PFSK-1 (cell line): ENCODE data around the gene OR2AE1.

Source experiments
- FOXP2 ChIP-seq: optimal IDR thresholded peaks from 2 replicates; pipeline ENCODE3; 2011; ENCODE audit warnings: borderline replicate concordance, control low read depth, inconsistent platforms; ENCODE audit not compliant: insufficient read depth; ENCODE audit errors: extremely low read length, extremely low read depth
- POLR2AphosphoS5 ChIP-seq: IDR thresholded peaks from 2 replicates; pipeline ENCODE4 v1.6.1; 2012; ENCODE audit warnings: low read depth, mild to moderate bottlenecking, control low read depth, low read length, moderate library complexity
- REST ChIP-seq, 2 experiments: IDR thresholded peaks; 2 replicates each; pipeline versions ENCODE4 v1.6.1 to v1.8.0; 2011 to 2012; ENCODE audit warnings: low read depth in 2 of 2, low read length in 2 of 2, control low read depth in 1 of 2, inconsistent platforms in 1 of 2, mild to moderate bottlenecking in 1 of 2, moderate library complexity in 1 of 2; ENCODE audit not compliant: insufficient read depth in 1 of 2
- SIN3A ChIP-seq: IDR thresholded peaks from 2 replicates; pipeline ENCODE4 v1.6.1; 2012; ENCODE audit warnings: mild to moderate bottlenecking, low read length, moderate library complexity, borderline replicate concordance; ENCODE audit not compliant: insufficient read depth
- TAF1 ChIP-seq: IDR thresholded peaks from 2 replicates; pipeline ENCODE4 v1.6.1; 2012; ENCODE audit warnings: low read length, control low read depth, borderline replicate concordance; ENCODE audit not compliant: insufficient read depth

The OR2AE1 gene

GRCh38 chr7:99918959-99919813 lies 42.4 kb upstream of the OR2AE1 start, which contains the start of gene TRIM4:
TSS of gene TRIM4 (minus strand) at chr7:99919530. CDS start at chr7:99919401, 129 bp downstream.
- TF ChIP-seq SIN3A (no peak), TAF1 (peak; percentile 54; the same call in 1 of the 2 replicates), FOXP2 (peak; percentile 31), REST (IDR thresholded peaks at IDR 0.05; ENCODE audit: insufficient read depth in 1 of 2, low read depth in 2 of 2, low read length in 2 of 2) (no peak), POLR2AphosphoS5 (peak; percentile 80)

GRCh38 chr7:99910976-99911375 lies 34.1 kb upstream of the OR2AE1 start:
- TF ChIP-seq REST (IDR thresholded peaks at IDR 0.05; ENCODE audit: insufficient read depth in 1 of 2, low read depth in 2 of 2, low read length in 2 of 2) (no peak), TAF1 (no peak), SIN3A (no peak), POLR2AphosphoS5 (no peak), FOXP2 (no peak)

DNA sequence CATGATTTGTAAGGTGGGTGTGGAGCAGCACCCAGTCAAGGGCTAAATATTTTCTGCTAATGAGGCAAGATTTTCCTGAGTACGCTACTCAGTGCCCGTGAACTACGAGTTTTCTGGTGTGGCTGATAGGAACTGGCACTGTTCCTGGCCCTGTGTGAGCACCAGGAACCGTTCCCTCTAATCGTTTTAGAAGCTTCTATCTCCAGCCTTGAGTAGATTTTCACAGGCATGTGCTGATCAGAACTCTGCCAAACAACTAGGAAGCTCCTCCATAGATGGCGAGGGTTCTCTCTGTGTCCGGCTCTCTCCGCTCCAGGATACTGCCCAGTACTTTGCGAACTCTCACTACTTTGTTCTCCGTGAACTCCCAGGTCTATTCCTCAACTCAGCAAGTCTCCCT lies 24.7 kb upstream of the OR2AE1 start:
- TF ChIP-seq REST (IDR thresholded peaks at IDR 0.05; ENCODE audit: insufficient read depth in 1 of 2, low read depth in 2 of 2, low read length in 2 of 2), result no peak
- no peak for TF ChIP-seq POLR2AphosphoS5
- TF ChIP-seq SIN3A, result no peak
- TF ChIP-seq FOXP2, result no peak
- TF ChIP-seq TAF1, result no peak

DNA sequence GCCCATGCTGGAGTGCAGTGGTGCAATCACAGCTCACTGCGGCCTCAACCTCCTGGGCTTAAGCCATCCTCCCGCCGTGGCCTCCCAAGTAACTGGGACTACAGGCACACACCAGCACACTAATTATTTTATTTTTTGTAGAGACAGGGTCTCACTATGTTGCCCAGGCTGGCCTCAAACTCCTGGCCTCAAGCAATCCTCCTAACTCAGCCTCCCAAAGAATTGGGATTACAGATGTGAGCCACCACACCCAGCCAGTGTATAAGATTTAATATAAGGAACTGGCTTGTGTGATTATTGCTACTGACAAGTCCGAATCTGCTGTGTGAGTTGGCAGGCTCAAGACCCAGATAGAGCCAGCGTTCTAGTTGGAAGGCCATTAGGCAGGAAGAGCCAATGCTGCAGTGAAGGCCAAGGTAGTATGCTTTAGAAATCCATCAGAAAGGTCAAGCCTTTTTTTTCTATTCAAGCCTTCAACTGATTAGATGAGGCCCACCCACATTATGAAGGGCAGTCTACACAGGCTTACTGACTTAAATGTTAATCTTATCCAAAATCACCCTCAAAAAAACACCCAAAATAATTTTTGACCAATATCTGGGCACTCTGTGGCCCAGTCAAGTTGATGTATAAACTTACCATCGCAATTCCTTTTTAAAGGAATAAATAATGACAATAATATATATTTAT lies 23.1 kb upstream of the OR2AE1 start:
- TF ChIP-seq POLR2AphosphoS5, result no peak
- TF ChIP-seq SIN3A, result no peak
- no peak for TF ChIP-seq TAF1
- TF ChIP-seq REST (IDR thresholded peaks at IDR 0.05; ENCODE audit: insufficient read depth in 1 of 2, low read depth in 2 of 2, low read length in 2 of 2), result no peak
- TF ChIP-seq FOXP2, result no peak
